Calu3 (cell line): ENCODE measurements around the gene SP2. TPM values are rescaled to one million over a fixed set of nuclear protein-coding genes. Genes with fewer than 3 reads are reported as not detected.

Source experiments
- BruUV-seq: library from RNA; stranded (reverse); fragments of 400-500 nt; replicated peaks from 2 replicates; lab custom pipeline; 2021; lab: Mats Ljungman, UMichigan
- CTCF ChIA-PET: fragments of 300-600 bp; sonication (Branson Sonifier 250); formaldehyde crosslinking; loops from one replicate; lab custom pipeline; 2022; ENCODE audit warnings: antibody characterized with exemption; lab: Charles Lee
- DNase-seq: peaks from one replicate; pipeline ENCODE4 v3.0.0; 2022
- H3K27ac Mint-ChIP-seq: one replicate; pipeline ENCODE4 v1.8.0; 2022; ENCODE audit warnings: mixed read lengths; ENCODE audit not compliant: unreplicated experiment
- H3K27me3 Mint-ChIP-seq: one replicate; pipeline ENCODE4 v1.8.0; 2022; ENCODE audit warnings: mixed read lengths; ENCODE audit not compliant: unreplicated experiment
- H3K36me3 Mint-ChIP-seq: one replicate; pipeline ENCODE4 v1.8.0; 2022; ENCODE audit warnings: mild to moderate bottlenecking, moderate library complexity, mixed read lengths; ENCODE audit not compliant: insufficient read depth, unreplicated experiment
- H3K4me1 Mint-ChIP-seq: one replicate; pipeline ENCODE4 v1.8.0; 2022; ENCODE audit warnings: mild to moderate bottlenecking, low read depth, mixed read lengths; ENCODE audit not compliant: unreplicated experiment
- H3K4me3 Mint-ChIP-seq: one replicate; pipeline ENCODE4 v1.8.0; 2022; ENCODE audit warnings: mild to moderate bottlenecking, low read depth, moderate library complexity, mixed read lengths; ENCODE audit not compliant: unreplicated experiment
- H3K9me3 Mint-ChIP-seq: one replicate; pipeline ENCODE4 v1.8.0; 2022; ENCODE audit warnings: low read depth, mixed read lengths; ENCODE audit not compliant: unreplicated experiment
- intact Hi-C: fragments of 100-400 bp; cut with micrococcal nuclease; formaldehyde crosslinking; loops from one replicate; pipeline ENCODE4 v1.10.0; 2022; ENCODE audit not compliant: unreplicated experiment
- total RNA-seq: library from RNA; stranded (reverse); gene quantifications from 2 replicates; pipeline ENCODE4 v1.2.3, GENCODE V29; 2022
- TF ChIP-seq, protein P1 (sequence below): fragments of 200-600 bp; IDR thresholded peaks from one replicate; pipeline ENCODE4 v1.8.0; 2022; ENCODE audit warnings: antibody characterized with exemption; ENCODE audit not compliant: unreplicated experiment

SP2 gene
- total RNA-seq, 1 experiment from 2014 or later, result 21.5 TPM

DNA sequence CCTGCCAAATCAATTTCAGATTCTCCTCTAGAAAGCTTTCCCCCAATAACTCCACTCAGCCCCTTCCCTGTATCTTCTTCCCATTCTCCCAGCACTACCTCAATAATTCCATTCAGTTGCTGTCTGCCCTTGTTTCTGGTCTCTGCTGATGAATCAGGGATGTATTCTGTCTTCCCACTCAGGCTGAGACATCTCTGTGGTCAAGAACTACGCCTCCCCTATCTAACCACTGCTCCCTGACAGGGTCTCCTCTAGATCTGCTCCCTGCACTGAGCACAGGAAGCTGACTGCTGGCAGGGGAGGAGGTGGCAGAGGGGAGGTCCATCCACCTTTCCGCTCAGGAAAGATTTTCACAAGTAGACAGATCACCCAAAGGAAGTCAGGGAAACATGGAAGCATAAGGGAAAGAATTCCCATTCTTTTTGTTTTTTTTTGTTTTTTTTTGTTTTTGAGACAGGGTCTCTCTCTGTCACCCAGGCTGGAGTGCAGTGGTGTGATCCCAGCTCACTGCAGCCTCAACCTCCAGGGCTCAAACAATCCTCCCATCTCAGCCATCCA, 16.9 kb upstream of the SP2 start:
- TF ChIP-seq, protein P1, sequence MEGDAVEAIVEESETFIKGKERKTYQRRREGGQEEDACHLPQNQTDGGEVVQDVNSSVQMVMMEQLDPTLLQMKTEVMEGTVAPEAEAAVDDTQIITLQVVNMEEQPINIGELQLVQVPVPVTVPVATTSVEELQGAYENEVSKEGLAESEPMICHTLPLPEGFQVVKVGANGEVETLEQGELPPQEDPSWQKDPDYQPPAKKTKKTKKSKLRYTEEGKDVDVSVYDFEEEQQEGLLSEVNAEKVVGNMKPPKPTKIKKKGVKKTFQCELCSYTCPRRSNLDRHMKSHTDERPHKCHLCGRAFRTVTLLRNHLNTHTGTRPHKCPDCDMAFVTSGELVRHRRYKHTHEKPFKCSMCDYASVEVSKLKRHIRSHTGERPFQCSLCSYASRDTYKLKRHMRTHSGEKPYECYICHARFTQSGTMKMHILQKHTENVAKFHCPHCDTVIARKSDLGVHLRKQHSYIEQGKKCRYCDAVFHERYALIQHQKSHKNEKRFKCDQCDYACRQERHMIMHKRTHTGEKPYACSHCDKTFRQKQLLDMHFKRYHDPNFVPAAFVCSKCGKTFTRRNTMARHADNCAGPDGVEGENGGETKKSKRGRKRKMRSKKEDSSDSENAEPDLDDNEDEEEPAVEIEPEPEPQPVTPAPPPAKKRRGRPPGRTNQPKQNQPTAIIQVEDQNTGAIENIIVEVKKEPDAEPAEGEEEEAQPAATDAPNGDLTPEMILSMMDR, result no peak
- BruUV-seq, result no TSS peak
- Mint-ChIP-seq H3K9me3 (no peaks in the 10 kb centered on the region), H3K27me3 (peaks cover 85% of the 10 kb centered on the region), H3K36me3 (peaks cover 4% of the 10 kb centered on the region), H3K4me3 (no peak overlapping the region), H3K27ac (no peak overlapping the region), H3K4me1 (peaks cover 10% of the 10 kb centered on the region)
- intact Hi-C loops, result no loop called here
- CTCF ChIA-PET, result interaction anchor here (0.5 to 0.7 kb wide), 4 partner anchors 17 to 1768 kb away, joined by 3 read pairs; partner anchors contain the start of genes SCRN2 and SP2
- DNase-seq, result no peak

DNA sequence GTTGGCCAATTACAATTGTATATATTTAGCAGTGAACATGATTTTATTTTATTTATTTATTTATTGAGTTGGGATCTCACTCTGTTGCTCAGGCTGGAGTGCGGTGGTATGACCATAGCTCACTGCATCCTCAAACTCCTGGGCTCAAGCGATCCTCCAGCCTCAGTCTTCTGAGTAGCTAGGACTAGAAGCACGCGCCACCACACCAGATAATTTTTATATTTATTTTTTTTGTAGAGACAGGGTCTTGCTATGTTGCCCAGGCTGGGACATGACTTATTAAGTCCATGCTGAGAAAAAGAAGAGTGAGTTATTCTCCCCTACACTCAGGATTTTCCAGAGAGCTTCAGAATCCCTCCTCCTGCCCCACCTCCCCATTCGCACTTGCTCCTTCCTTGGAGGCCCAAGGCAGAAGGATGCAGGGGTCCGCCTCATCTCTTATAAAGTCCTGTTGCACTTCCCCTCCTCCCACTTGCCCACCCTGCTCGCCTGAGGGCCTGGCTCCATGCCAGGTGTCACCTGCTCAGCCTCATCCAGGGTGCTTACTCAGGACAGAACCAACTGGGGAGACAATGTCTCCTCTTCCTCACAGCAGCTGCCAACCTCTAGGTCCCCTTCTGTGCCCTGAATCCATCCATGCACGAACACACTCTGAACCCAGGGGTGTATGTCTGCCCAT, 16.1 kb upstream of the SP2 start:
- intact Hi-C loops, result no loop called here
- Mint-ChIP-seq H3K27me3 (peaks cover 85% of the 10 kb centered on the region), H3K4me1 (peaks cover 10% of the 10 kb centered on the region), H3K4me3 (no peak overlapping the region), H3K9me3 (no peaks in the 10 kb centered on the region), H3K27ac (no peak overlapping the region), H3K36me3 (peaks cover 4% of the 10 kb centered on the region)
- no peak for DNase-seq
- TF ChIP-seq, protein P1, result no peak
- no TSS peak for BruUV-seq
- CTCF ChIA-PET, result interaction anchor here (0.6 to 0.9 kb wide), 3 partner anchors 10 to 67 kb away, joined by 3 read pairs; partner anchors contain the start of gene SP2

DNA sequence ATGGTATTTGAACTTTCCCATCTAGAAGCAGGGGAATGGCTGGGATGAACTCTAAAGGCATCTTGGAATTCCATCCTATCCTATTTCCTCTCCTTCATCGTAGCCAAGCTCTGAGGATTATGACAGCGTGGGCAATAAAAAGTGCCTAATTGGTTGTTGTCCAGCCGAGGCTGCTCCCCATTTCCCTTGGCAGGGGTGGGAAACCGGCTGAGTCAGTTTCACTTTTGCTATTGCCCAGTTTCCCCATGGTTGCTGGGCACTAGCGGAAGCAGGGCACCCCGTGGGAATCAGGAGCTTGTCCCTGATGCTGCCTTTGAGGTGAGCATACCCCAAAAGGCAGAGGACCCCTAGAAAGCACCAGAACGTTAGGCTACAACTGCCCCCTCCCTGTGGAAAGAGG, 13.8 kb upstream of the SP2 start:
- Mint-ChIP-seq H3K4me1 (peaks cover 10% of the 10 kb centered on the region), H3K27ac (no peak overlapping the region), H3K9me3 (no peaks in the 10 kb centered on the region), H3K36me3 (peaks cover 4% of the 10 kb centered on the region), H3K27me3 (peaks cover 71% of the 10 kb centered on the region), H3K4me3 (no peak overlapping the region)
- no peak for DNase-seq
- BruUV-seq, result no TSS peak
- TF ChIP-seq, protein P1, result no peak
- intact Hi-C loops, result no loop called here
- CTCF ChIA-PET, result interaction anchor here (1.2 to 1.3 kb wide), 2 partner anchors 8 to 41 kb away, joined by 4 to 5 read pairs; partner anchors contain the start of gene SCRN2

DNA sequence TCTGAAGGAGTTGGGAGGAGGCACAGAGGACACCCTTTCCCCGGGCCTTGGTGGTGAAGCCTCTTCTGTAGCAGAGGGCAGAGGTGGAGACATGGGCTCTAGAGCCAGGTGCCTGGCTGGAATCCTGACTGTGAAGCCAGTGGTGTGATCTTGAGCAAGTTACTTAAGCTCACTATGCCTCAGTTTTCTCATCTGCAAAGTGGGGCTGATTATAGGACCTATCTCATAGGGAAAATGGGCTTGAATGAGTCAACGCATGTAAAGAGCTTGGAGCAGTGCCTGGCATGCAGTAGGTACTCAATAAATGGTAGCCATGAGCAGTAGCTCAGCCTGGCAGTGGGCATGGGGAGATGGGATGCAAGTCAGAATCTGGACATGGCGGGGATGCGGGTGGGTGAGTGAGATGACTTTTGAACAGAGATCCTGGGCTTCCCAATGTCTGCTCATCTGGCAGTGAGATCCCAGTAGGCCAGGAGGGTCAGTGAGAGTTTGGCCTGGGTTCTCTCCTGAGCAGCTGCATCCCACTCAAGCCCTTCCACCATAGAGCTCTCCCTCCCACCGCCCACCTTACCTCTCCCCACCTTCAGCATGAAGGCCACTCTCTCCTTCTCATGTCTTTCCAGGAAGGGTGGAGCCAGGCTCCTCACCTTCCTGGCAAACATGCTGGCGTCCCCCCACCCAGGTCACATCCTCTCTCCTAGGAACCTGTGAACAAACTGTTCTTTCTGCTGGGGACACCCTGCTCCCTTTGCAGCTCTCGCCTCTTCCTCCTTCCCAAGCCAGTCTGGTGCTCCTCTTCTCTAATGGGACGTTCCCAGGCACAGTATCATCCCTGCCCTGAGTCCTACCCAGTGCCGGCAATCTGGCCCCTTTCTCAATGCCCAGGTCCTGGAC, 13.1 kb upstream of the SP2 start:
- Mint-ChIP-seq H3K4me1 (peaks cover 9% of the 10 kb centered on the region), H3K27me3 (peaks cover 64% of the 10 kb centered on the region), H3K36me3 (peaks cover 4% of the 10 kb centered on the region), H3K27ac (no peak overlapping the region), H3K9me3 (no peaks in the 10 kb centered on the region), H3K4me3 (no peak overlapping the region)
- CTCF ChIA-PET, result interaction anchor here (1.3 kb wide), 1 partner anchor 42 kb away, joined by 4 read pairs; the partner anchor contains the start of gene SCRN2
- TF ChIP-seq, protein P1, result no peak
- no TSS peak for BruUV-seq
- no peak for DNase-seq
- intact Hi-C loops, result no loop called here
